Measurements from ENCODE around the gene CSNK1G3. TPM values are rescaled to one million over a fixed set of nuclear protein-coding genes. Genes with fewer than 3 reads are reported as not detected.

CSNK1G3 gene
- total and polyA plus RNA-seq, 2 experiments from 2014 or later: 19.6 to 65.1 TPM

DNA sequence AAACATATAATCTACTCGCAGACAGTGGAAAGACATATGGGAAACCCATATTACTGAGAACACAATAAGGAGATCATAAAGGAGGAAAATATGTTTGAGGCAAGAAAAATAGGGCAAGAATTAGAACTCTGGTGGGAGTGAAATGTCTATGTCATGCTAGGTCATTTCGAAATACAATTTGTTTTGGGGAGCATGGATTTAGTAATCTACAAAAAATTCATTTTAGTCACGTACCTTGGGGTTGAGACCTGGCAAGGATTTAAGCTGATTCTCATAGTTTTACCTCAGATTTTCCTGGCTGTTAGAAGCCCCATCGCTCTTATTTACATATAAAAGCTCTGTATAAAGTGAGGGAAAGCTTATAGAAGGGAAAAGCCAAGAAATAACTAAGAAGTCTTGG lies 11.5 kb upstream of the CSNK1G3 start:
- Mint-ChIP-seq H3K36me3 (ENCODE audit: low read depth) (no peaks in the 10 kb centered on the region), H3K27ac (peak overlapping the region; percentile 12; the same call in 1 of the 2 replicates), H3K9me3 (no peaks in the 10 kb centered on the region), H3K4me3 (no peak overlapping the region), H3K4me1 (peaks cover 10% of the 10 kb centered on the region; the same call in 2 of the 3 replicates), H3K27me3 (ENCODE audit: insufficient read depth, low read depth, poor library complexity) (peaks cover 3% of the 10 kb centered on the region)
- H3K4me2 ChIP-seq: peak overlapping the region; percentile 13; the same call in 1 of the 2 replicates
- H3K9me2 ChIP-seq (ENCODE audit: insufficient read depth): no peaks in the 10 kb centered on the region
- no peak overlapping the region for H3K27ac ChIP-seq (ENCODE audit: low read depth)
- H3K4me3 ChIP-seq: no peak overlapping the region
- no peaks in the 10 kb centered on the region for H4K20me1 ChIP-seq (replicated peaks; ENCODE audit: insufficient read depth)
- no peak for ATAC-seq
- no peaks in the 10 kb centered on the region for H3K36me3 ChIP-seq (ENCODE audit: insufficient read depth)
- no peak for DNase-seq (ENCODE audit: low spot score)
- H3K27me3 ChIP-seq (ENCODE audit: insufficient read depth): no peaks in the 10 kb centered on the region
- no peak overlapping the region for H2AFZ ChIP-seq
- no peaks in the 10 kb centered on the region for H3F3A ChIP-seq (replicated peaks; ENCODE audit: low read depth)
- 0 out of 2 replicates have a peak, but pooled peaks cover 8% of the 10 kb centered on the region for H3K4me1 ChIP-seq (ENCODE audit: insufficient read depth)
- TF ChIP-seq, protein P1, sequence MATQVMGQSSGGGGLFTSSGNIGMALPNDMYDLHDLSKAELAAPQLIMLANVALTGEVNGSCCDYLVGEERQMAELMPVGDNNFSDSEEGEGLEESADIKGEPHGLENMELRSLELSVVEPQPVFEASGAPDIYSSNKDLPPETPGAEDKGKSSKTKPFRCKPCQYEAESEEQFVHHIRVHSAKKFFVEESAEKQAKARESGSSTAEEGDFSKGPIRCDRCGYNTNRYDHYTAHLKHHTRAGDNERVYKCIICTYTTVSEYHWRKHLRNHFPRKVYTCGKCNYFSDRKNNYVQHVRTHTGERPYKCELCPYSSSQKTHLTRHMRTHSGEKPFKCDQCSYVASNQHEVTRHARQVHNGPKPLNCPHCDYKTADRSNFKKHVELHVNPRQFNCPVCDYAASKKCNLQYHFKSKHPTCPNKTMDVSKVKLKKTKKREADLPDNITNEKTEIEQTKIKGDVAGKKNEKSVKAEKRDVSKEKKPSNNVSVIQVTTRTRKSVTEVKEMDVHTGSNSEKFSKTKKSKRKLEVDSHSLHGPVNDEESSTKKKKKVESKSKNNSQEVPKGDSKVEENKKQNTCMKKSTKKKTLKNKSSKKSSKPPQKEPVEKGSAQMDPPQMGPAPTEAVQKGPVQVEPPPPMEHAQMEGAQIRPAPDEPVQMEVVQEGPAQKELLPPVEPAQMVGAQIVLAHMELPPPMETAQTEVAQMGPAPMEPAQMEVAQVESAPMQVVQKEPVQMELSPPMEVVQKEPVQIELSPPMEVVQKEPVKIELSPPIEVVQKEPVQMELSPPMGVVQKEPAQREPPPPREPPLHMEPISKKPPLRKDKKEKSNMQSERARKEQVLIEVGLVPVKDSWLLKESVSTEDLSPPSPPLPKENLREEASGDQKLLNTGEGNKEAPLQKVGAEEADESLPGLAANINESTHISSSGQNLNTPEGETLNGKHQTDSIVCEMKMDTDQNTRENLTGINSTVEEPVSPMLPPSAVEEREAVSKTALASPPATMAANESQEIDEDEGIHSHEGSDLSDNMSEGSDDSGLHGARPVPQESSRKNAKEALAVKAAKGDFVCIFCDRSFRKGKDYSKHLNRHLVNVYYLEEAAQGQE (IDR thresholded peaks at IDR 0.05; ENCODE audit: unreplicated experiment): no peak
- TF ChIP-seq JUNB (IDR thresholded peaks at IDR 0.05; ENCODE audit: unreplicated experiment): no peak
- TF ChIP-seq CREB1 (CRISPR knock-in tag; IDR thresholded peaks at IDR 0.05; ENCODE audit: low read depth): no peak
- TF ChIP-seq STAT1 (IDR thresholded peaks at IDR 0.05; ENCODE audit: unreplicated experiment): no peak
- TF ChIP-seq, protein P2, sequence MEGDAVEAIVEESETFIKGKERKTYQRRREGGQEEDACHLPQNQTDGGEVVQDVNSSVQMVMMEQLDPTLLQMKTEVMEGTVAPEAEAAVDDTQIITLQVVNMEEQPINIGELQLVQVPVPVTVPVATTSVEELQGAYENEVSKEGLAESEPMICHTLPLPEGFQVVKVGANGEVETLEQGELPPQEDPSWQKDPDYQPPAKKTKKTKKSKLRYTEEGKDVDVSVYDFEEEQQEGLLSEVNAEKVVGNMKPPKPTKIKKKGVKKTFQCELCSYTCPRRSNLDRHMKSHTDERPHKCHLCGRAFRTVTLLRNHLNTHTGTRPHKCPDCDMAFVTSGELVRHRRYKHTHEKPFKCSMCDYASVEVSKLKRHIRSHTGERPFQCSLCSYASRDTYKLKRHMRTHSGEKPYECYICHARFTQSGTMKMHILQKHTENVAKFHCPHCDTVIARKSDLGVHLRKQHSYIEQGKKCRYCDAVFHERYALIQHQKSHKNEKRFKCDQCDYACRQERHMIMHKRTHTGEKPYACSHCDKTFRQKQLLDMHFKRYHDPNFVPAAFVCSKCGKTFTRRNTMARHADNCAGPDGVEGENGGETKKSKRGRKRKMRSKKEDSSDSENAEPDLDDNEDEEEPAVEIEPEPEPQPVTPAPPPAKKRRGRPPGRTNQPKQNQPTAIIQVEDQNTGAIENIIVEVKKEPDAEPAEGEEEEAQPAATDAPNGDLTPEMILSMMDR (conservative IDR thresholded peaks at IDR 0.05; ENCODE audit: low read depth in 2 of 2): no peak
- no peak for TF ChIP-seq EZH2 (IDR thresholded peaks at IDR 0.05; ENCODE audit: low read depth, unreplicated experiment)
- TF ChIP-seq NANOG (IDR thresholded peaks at IDR 0.05; ENCODE audit: borderline replicate concordance): no peak
- TF ChIP-seq ZNF114 (CRISPR knock-in tag; IDR thresholded peaks at IDR 0.05): no peak
- no peak for TF ChIP-seq POLR2AphosphoS5 (IDR thresholded peaks at IDR 0.05; ENCODE audit: low read depth)
- TF ChIP-seq, protein P3, sequence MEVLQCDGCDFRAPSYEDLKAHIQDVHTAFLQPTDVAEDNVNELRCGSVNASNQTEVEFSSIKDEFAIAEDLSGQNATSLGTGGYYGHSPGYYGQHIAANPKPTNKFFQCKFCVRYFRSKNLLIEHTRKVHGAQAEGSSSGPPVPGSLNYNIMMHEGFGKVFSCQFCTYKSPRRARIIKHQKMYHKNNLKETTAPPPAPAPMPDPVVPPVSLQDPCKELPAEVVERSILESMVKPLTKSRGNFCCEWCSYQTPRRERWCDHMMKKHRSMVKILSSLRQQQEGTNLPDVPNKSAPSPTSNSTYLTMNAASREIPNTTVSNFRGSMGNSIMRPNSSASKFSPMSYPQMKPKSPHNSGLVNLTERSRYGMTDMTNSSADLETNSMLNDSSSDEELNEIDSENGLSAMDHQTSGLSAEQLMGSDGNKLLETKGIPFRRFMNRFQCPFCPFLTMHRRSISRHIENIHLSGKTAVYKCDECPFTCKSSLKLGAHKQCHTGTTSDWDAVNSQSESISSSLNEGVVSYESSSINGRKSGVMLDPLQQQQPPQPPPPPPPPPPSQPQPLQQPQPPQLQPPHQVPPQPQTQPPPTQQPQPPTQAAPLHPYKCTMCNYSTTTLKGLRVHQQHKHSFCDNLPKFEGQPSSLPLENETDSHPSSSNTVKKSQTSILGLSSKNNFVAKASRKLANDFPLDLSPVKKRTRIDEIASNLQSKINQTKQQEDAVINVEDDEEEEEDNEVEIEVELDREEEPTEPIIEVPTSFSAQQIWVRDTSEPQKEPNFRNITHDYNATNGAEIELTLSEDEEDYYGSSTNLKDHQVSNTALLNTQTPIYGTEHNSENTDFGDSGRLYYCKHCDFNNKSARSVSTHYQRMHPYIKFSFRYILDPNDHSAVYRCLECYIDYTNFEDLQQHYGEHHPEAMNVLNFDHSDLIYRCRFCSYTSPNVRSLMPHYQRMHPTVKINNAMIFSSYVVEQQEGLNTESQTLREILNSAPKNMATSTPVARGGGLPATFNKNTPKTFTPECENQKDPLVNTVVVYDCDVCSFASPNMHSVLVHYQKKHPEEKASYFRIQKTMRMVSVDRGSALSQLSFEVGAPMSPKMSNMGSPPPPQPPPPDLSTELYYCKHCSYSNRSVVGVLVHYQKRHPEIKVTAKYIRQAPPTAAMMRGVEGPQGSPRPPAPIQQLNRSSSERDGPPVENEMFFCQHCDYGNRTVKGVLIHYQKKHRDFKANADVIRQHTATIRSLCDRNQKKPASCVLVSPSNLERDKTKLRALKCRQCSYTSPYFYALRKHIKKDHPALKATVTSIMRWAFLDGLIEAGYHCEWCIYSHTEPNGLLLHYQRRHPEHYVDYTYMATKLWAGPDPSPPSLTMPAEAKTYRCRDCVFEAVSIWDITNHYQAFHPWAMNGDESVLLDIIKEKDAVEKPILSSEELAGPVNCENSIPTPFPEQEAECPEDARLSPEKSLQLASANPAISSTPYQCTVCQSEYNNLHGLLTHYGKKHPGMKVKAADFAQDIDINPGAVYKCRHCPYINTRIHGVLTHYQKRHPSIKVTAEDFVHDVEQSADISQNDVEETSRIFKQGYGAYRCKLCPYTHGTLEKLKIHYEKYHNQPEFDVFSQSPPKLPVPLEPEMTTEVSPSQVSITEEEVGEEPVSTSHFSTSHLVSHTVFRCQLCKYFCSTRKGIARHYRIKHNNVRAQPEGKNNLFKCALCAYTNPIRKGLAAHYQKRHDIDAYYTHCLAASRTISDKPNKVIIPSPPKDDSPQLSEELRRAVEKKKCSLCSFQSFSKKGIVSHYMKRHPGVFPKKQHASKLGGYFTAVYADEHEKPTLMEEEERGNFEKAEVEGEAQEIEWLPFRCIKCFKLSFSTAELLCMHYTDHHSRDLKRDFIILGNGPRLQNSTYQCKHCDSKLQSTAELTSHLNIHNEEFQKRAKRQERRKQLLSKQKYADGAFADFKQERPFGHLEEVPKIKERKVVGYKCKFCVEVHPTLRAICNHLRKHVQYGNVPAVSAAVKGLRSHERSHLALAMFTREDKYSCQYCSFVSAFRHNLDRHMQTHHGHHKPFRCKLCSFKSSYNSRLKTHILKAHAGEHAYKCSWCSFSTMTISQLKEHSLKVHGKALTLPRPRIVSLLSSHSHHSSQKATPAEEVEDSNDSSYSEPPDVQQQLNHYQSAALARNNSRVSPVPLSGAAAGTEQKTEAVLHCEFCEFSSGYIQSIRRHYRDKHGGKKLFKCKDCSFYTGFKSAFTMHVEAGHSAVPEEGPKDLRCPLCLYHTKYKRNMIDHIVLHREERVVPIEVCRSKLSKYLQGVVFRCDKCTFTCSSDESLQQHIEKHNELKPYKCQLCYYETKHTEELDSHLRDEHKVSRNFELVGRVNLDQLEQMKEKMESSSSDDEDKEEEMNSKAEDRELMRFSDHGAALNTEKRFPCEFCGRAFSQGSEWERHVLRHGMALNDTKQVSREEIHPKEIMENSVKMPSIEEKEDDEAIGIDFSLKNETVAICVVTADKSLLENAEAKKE (CRISPR knock-in tag; IDR thresholded peaks at IDR 0.05): no peak
- TF ChIP-seq ZNF331 (CRISPR knock-in tag; IDR thresholded peaks at IDR 0.05; ENCODE audit: low read depth): no peak
- no peak for TF ChIP-seq EZH2phosphoT487 (IDR thresholded peaks at IDR 0.05; ENCODE audit: unreplicated experiment)
- TF ChIP-seq, protein P4, sequence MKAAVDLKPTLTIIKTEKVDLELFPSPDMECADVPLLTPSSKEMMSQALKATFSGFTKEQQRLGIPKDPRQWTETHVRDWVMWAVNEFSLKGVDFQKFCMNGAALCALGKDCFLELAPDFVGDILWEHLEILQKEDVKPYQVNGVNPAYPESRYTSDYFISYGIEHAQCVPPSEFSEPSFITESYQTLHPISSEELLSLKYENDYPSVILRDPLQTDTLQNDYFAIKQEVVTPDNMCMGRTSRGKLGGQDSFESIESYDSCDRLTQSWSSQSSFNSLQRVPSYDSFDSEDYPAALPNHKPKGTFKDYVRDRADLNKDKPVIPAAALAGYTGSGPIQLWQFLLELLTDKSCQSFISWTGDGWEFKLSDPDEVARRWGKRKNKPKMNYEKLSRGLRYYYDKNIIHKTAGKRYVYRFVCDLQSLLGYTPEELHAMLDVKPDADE (IDR thresholded peaks at IDR 0.05): no peak
- no peaks in the 10 kb centered on the region for H3K79me2 ChIP-seq (replicated peaks; ENCODE audit: insufficient read depth)
